NT2/D1 (cell line): ENCODE results near the gene DPP9.

ENCODE experiments used
- DNase-seq: peaks from one replicate; pipeline ENCODE4 v3.0.0-alpha.2; 2011; ENCODE audit warnings: low read depth, low spot score
- H3K27me3 ChIP-seq: 2 replicates; pipeline ENCODE4 v1.6.0; 2011; ENCODE audit warnings: mild to moderate bottlenecking; ENCODE audit not compliant: insufficient read length, insufficient read depth
- H3K36me3 ChIP-seq: 2 replicates; pipeline ENCODE4 v1.6.1; 2011; ENCODE audit warnings: mild to moderate bottlenecking, low read length, mixed read lengths; ENCODE audit not compliant: insufficient read depth, insufficient read length
- H3K4me1 ChIP-seq: 2 replicates; pipeline ENCODE4 v1.5.1; 2011; ENCODE audit not compliant: insufficient read depth, insufficient read length
- H3K4me3 ChIP-seq: 2 replicates; pipeline ENCODE4 v1.5.1; 2011; ENCODE audit warnings: low read depth; ENCODE audit not compliant: insufficient read length
- H3K9ac ChIP-seq: 2 replicates; pipeline ENCODE4 v1.6.0; 2011; ENCODE audit warnings: low read depth; ENCODE audit not compliant: insufficient read length
- H3K9me3 ChIP-seq: 2 replicates; pipeline ENCODE4 v1.5.1; 2011; ENCODE audit warnings: mild to moderate bottlenecking, low read length; ENCODE audit not compliant: insufficient read depth
- SUZ12 ChIP-seq: IDR thresholded peaks from 2 replicates; pipeline ENCODE4 v1.6.1; 2011; ENCODE audit not compliant: insufficient read length, insufficient read depth; ENCODE audit errors: extremely low read depth
- YY1 ChIP-seq: IDR thresholded peaks from 2 replicates; pipeline ENCODE4 v1.6.1; 2011; ENCODE audit not compliant: insufficient read length, insufficient read depth
- ZNF274 ChIP-seq: IDR thresholded peaks from 2 replicates; pipeline ENCODE4 v1.6.1; 2011; ENCODE audit warnings: mild to moderate bottlenecking, low read depth, low read length

Gene DPP9

DNA sequence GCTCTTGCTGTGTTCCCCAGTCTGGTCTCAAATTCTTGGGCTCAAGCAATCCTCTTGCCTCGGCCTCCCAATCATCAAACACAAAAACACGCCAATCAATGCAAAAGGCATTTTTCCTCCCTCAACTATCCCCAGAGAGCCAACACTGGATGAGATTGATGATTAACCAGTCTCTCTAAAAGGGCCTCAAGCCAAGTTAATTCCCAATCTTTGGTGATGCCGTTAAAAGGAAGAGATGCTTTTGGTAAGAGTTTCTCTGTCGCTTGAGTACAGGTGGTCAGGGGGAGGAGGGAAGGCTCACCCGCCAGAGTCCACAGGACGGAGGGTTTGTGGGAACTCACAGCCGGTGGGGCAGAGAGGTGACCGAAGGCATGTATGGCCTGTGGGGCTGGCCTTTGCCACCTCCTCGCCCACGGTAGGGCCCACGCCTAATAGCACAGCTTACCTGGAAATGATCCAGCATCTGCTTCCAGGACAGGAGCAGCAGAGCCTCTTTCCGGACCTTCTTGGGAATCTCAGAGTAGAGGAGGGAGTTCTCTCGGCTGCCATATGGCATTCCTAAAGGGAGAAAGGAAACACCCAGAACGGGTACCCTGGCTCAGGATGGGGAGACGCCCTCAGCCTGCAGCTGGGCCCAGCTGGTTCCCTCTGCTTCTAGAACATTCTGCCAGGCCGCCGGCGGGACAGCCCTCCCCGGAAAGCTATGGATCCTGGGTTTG is 18.1 kb downstream of the DPP9 start:
- no peak for TF ChIP-seq SUZ12
- TF ChIP-seq ZNF274: no peak
- no peak for TF ChIP-seq YY1
- Histone ChIP-seq H3K36me3 (peaks cover 84% of the 10 kb centered on the region), H3K9ac (no peak overlapping the region), H3K4me1 (peaks cover 2% of the 10 kb centered on the region), H3K9me3 (no peaks in the 10 kb centered on the region), H3K27me3 (no peaks in the 10 kb centered on the region), H3K4me3 (no peak overlapping the region)
- DNase-seq: no peak

DNA sequence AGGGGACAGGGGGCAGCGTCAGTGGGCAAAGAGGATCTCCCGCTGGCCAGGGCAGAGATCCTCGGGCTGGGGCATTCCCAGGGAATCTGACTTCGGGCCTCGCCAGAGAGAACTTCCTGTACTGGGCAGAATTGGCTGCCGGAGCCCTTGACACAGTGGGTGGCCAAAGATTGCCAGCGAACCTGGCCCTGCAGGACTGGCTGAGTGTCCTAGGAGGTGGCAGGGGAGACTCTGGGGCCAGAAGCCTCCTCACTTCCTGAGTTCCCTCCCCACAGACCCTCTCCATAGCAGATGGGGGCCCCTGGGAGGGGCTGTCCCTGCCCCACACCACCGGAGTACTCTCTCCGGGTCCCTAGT is 19.3 kb downstream of the DPP9 start:
- Histone ChIP-seq H3K4me1 (peaks cover 2% of the 10 kb centered on the region), H3K9me3 (no peaks in the 10 kb centered on the region), H3K9ac (no peak overlapping the region), H3K27me3 (no peaks in the 10 kb centered on the region), H3K4me3 (no peak overlapping the region), H3K36me3 (peaks cover 84% of the 10 kb centered on the region)
- DNase-seq: no peak
- no peak for TF ChIP-seq YY1
- no peak for TF ChIP-seq SUZ12
- TF ChIP-seq ZNF274: no peak

DNA sequence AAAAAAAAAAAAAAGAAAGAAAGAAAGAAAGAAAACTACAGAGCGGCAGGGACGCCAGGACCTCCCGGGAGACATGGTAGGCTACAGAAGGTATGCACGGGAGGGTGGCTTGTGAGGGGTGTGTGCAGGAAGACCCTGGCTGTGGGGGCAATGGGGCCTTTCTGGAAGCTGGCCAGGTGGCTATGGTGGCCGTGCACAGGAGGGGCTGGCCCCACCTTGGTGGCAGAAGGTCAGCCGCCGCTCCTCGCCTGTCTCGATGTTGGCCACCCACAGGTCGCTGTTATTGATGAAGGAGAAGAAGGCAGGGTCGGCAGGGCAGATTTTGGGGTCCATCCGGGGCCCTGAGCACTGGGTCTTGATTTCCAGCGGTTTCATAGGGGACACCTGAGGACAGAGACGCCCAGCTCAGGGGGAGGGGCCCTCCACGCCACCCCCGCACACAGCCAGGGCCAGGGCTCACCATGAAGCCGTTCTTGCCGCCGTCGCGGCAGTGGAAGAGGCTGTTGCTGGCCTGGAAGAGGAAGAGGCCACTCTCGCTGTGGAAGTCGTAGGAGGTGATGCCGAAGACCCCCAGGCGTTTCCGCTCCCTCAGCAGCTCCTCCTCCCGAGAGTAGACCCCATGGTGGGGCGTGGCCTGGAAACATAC is 19.8 kb downstream of the DPP9 start:
- Histone ChIP-seq H3K9ac (no peak overlapping the region), H3K4me1 (peaks cover 2% of the 10 kb centered on the region), H3K27me3 (no peaks in the 10 kb centered on the region), H3K36me3 (peaks cover 85% of the 10 kb centered on the region), H3K4me3 (no peak overlapping the region), H3K9me3 (no peaks in the 10 kb centered on the region)
- TF ChIP-seq YY1: no peak
- no peak for TF ChIP-seq ZNF274
- no peak for TF ChIP-seq SUZ12
- DNase-seq: no peak

DNA sequence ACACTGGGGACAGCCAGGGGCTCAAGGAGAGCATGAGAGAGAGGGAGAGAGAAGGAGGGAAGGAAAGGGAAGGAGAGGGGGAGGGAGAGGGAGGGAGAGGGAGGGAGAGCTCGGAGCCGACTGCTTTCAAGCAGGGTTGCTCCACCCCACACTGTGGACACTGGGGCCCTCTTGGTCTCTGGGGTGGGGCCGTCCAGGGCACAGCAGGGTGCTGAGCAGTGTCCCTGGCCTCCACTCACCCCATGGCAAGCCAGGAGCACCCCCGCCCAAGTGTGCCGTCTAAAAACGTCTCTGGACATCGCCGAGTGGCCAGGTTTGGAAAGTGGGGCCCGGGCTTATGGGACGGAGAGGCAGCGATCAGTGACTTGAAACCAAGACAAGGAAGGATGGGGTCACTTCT is 20.9 kb downstream of the DPP9 start:
- no peaks in the 10 kb centered on the region for H3K9me3 ChIP-seq
- TF ChIP-seq ZNF274: no peak
- no peak for TF ChIP-seq SUZ12
- TF ChIP-seq YY1: no peak
- no peak for DNase-seq
- no peak overlapping the region for H3K4me3 ChIP-seq
- H3K27me3 ChIP-seq: no peaks in the 10 kb centered on the region
- H3K36me3 ChIP-seq: peaks cover 85% of the 10 kb centered on the region
- no peak overlapping the region for H3K9ac ChIP-seq
- peaks cover 2% of the 10 kb centered on the region for H3K4me1 ChIP-seq

DNA sequence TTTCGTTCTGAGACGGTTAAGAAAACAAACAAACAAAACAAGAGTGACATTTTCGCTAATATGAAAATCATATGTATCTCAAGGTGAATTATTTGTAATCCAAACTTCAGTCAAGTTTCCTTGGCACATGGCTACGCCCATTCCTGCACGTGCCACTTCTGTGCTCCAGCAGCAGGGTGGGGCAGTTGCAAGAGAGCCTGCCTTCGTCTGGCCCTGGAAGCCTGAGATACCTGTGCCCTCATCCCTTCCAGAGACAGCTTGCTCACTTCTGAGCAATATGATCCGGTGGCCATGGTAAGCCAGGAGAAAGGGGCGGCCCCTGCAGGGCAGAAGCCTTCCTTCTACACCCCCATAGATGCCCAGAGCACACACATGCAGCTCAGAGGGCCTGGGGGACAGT is 22.1 kb downstream of the DPP9 start:
- no peak for TF ChIP-seq YY1
- no peak for TF ChIP-seq SUZ12
- no peak for TF ChIP-seq ZNF274
- H3K36me3 ChIP-seq: peaks cover 89% of the 10 kb centered on the region
- DNase-seq: no peak
- no peak overlapping the region for H3K9ac ChIP-seq
- no peak overlapping the region for H3K4me3 ChIP-seq
- no peaks in the 10 kb centered on the region for H3K27me3 ChIP-seq
- H3K9me3 ChIP-seq: no peaks in the 10 kb centered on the region
- peaks cover 2% of the 10 kb centered on the region for H3K4me1 ChIP-seq

DNA sequence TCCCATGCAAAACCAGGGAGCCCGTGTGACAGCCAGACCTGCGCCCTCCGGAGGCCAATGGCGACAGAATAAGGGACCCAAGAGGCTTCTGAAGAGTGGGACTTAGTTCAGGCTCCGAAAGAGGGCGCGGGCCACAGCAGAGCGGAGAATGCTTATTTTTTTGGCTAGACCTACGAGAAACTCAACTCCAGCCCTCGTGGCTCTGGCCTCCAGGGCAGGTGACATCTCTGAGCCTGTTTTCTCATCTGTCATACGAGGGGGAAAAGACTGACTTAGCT is 23.0 kb downstream of the DPP9 start:
- Histone ChIP-seq H3K27me3 (no peaks in the 10 kb centered on the region), H3K9me3 (no peaks in the 10 kb centered on the region), H3K4me1 (peaks cover 2% of the 10 kb centered on the region), H3K9ac (no peak overlapping the region), H3K4me3 (no peak overlapping the region), H3K36me3 (peaks cover 93% of the 10 kb centered on the region)
- TF ChIP-seq SUZ12: no peak
- no peak for DNase-seq

- Histone ChIP-seq H3K4me3 (no peak overlapping the region), H3K4me1 (peaks cover 2% of the 10 kb centered on the region), H3K9ac (no peak overlapping the region), H3K27me3 (no peaks in the 10 kb centered on the region), H3K36me3 (peaks cover 93% of the 10 kb centered on the region), H3K9me3 (no peaks in the 10 kb centered on the region)
- no peak for TF ChIP-seq ZNF274
- no peak for TF ChIP-seq SUZ12
- no peak for TF ChIP-seq YY1
- no peak for DNase-seq
These were observed 23.6 kb downstream of the DPP9 start for GRCh38 chr19:4699826-4700692.
